GM10266 (cell line): ENCODE measurements around the gene PTN.

Experiments
- DNase-seq: peaks from one replicate; pipeline ENCODE4 v3.0.0; 2012; ENCODE audit errors: extremely low spot score
- TF ChIP-seq, protein P1 (sequence below): IDR thresholded peaks from 2 replicates; pipeline ENCODE4 v1.5.1; 2012; ENCODE audit warnings: mild to moderate bottlenecking, low read depth; ENCODE audit not compliant: control insufficient read depth, insufficient read depth; ENCODE audit errors: missing control alignments

The PTN gene

DNA sequence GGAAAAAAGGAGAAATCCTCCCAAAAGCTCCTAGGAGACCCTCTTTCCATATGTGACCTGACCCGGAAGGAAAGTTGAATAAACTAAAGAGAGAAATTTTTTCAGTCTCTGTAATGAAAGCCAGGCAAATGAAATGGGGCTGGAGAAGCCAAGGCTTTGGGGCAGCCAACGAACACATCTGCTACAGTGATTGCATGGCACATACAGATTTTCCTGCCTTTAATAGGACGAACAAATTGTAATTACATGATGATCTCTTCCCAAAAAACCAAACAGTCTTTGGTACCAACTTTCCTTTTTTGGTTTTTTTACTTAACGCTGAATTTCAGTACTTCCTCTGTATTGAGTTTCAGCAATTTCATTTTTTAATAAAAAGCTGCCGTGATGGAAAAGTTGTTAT lies 23.5 kb upstream of the PTN start:
- TF ChIP-seq, protein P1, sequence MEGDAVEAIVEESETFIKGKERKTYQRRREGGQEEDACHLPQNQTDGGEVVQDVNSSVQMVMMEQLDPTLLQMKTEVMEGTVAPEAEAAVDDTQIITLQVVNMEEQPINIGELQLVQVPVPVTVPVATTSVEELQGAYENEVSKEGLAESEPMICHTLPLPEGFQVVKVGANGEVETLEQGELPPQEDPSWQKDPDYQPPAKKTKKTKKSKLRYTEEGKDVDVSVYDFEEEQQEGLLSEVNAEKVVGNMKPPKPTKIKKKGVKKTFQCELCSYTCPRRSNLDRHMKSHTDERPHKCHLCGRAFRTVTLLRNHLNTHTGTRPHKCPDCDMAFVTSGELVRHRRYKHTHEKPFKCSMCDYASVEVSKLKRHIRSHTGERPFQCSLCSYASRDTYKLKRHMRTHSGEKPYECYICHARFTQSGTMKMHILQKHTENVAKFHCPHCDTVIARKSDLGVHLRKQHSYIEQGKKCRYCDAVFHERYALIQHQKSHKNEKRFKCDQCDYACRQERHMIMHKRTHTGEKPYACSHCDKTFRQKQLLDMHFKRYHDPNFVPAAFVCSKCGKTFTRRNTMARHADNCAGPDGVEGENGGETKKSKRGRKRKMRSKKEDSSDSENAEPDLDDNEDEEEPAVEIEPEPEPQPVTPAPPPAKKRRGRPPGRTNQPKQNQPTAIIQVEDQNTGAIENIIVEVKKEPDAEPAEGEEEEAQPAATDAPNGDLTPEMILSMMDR: no peak
- DNase-seq: no peak

DNA sequence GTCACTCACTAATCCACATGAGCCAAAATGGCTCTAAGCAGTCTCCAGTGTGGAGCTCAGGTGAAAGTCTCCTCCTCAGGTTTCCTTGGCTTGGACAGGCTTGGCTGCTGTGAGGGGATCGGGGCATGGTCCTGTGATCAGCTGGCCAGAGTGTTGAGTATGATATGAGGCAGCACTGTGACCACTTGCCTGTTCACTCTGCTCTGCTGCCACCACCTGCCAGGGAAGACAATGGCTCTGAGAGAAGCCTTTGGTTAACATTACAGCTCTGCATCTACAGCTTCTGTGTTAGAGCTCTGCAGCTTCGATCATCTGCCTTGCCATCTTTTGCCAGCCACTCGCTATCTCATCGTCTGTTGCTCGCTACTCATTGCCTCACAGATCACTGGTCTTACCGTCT lies 20.1 kb upstream of the PTN start:
- TF ChIP-seq, protein P1: no peak

DNA sequence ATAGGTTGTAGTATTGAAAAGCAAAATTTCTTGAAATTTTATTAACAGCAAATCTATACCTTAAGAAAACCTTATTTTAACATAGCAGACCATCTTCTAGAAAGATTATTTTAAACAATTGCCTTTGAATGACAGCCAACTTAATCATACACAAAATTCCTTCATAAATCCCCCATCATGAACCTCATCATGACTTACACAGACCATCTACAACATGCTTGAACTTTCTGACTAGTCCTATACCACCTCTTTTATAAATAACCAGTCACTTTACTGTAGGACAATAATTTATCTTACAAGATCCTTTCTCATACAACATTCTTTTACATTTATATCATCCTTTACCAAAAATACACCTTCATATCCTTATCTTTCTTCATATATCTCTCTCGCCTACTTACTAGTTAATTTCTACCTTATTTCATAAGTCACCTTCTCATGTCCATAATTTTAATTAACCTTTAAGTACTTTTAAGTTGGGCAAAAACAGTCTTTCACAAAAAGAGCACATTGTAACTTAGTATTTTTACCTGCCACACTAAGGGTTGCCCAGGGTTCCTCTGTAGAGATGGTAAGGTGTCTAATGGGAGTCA lies 16.6 kb upstream of the PTN start:
- no peak for DNase-seq
- TF ChIP-seq, protein P1: no peak

More for the DNA sequence above, 20.1 kb upstream of the PTN start:
- DNase-seq: no peak

DNA sequence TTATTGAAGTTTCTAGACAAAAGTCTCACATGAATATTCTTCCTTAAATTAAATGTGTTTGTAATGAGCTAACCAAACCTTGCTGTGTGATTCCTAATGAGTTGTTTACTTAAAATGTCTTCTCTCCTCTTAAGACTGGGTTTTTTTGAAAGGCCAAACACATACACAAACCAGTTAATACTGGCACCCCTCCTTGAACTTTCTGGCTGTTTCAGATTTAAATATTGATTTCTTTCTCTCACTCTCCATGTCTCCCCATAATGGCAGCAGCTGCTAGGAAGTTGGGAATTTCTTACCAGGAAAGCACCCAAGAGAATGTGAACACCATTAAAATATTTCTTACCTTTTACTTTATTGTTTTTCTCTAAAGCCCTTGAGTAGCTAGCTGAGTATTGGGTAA lies 11.4 kb upstream of the PTN start:
- TF ChIP-seq, protein P1: no peak
- no peak for DNase-seq

DNA sequence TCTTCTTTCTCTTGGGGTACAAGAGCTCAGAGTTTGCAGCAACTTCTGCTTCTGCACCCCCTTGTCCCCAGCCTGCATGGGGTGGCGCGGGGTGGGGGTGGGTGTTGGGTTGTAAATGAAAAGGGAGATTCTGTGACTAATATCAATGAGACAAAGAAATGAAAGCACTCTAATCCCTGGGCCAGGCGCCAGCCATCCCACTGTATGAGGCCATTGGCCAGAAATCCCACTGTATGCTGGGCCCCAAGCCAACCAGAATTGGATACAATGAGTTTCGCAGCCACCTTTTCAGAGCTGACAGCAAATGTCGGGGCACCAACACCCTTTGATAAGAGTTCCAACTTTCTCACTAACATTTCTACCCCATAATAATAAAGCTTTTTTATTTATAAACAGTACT lies 10.9 kb upstream of the PTN start:
- TF ChIP-seq, protein P1: no peak
- DNase-seq: no peak

DNA sequence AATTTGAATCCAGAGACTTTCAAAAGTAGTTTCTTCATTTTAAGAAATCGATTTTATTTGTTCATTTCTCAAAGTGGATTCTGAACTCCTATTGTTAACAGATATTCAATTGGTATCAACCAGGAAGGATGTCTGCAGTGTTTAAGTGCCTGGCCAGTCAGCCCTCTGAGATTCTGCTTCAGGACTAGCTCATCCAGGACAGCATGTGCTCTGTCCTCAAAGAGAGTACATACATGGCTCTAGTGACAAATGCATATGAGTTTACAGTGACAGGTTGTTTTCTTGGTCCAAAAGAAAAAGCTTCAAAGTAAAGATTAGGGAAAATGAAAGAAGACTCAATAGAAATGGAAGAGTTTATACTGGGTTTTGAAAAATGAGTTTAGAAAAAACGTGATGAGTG lies 8.4 kb upstream of the PTN start:
- DNase-seq: no peak
- TF ChIP-seq, protein P1: no peak

DNA sequence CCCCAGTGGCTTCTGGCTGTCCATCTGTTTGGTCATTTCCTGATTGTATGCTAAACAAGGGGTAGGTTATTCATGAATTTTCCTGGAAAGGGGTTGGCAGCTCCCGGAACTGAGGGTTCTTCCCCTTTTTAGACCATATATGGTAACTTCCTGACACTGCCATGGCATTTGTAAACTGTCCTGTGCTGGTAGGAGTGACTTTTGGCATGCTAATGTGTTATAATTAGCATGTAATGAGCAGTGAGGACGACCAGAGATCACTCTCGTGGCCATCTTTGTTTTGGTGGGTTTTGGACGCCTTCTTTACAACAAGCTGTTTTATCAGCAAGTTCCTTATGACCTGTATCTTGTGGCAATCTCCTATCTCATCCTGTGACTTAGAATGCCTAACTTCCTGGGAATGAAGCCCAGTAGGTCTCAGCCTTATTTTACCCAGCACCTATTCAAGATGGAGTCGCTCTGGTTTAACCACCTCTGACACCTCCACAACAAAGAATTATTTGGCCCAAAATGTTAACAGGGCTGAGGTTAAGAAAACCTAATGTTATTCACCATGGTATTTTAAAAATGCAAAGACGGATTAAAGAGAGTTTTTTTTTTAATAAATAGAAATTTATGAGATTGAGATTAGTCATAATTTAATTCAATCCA lies 2.4 kb upstream of the PTN start:
- DNase-seq: no peak
- TF ChIP-seq, protein P1: no peak
